PC-9 (cell line): ENCODE data around the gene STUB1. TPM values are rescaled to one million over a fixed set of nuclear protein-coding genes. Genes with fewer than 3 reads are reported as not detected.

ENCODE experiments used
- BruUV-seq: library from RNA; stranded (reverse); fragments of 400-500 nt; replicated peaks from 2 replicates; lab custom pipeline; 2021; lab: Mats Ljungman, UMichigan
- CTCF ChIA-PET: fragments of 300-600 bp; sonication (Branson Sonifier 250); formaldehyde crosslinking; loops from one replicate; lab custom pipeline; 2022; ENCODE audit warnings: antibody characterized with exemption; lab: Charles Lee
- POLR2A ChIA-PET: fragments of 300-600 bp; sonication (Branson Sonifier 250); formaldehyde crosslinking; loops from one replicate; lab custom pipeline; 2022; ENCODE audit warnings: antibody characterized with exemption; ENCODE audit not compliant: unreplicated experiment; lab: Charles Lee
- DNase-seq, 2 experiments: peaks; one replicate each; pipeline versions ENCODE4 v3.0.0 to v3.0.0-alpha.2; 2015 to 2022; ENCODE audit warnings: mixed read lengths in 1 of 2
- H2AFZ ChIP-seq: fragments of 200-600 bp; sonication (generic); 2 replicates; pipeline ENCODE4 v1.8.1; 2017; ENCODE audit warnings: antibody characterized with exemption
- H3F3A ChIP-seq: fragments of 200-600 bp; sonication (generic); 2 replicates; pipeline ENCODE4 v1.8.1; 2017; ENCODE audit warnings: antibody characterized with exemption, mild to moderate bottlenecking, low read depth; ENCODE audit not compliant: insufficient read depth
- H3K27ac ChIP-seq: fragments of 200-600 bp; sonication (generic); 2 replicates; pipeline ENCODE4 v1.6.1; 2016; ENCODE audit warnings: mixed run types
- H3K27me3 ChIP-seq: fragments of 200-600 bp; sonication (generic); 2 replicates; pipeline ENCODE4 v1.6.1; 2016; ENCODE audit warnings: low read depth, mixed run types; ENCODE audit not compliant: insufficient read depth
- H3K36me3 ChIP-seq: fragments of 200-600 bp; sonication (generic); 2 replicates; pipeline ENCODE4 v1.6.1; 2016; ENCODE audit warnings: low read depth, mixed run types
- H3K4me1 ChIP-seq: fragments of 200-600 bp; sonication (generic); replicated peaks from 2 replicates; pipeline ENCODE4 v1.6.1; 2016; ENCODE audit warnings: mixed run types; ENCODE audit not compliant: insufficient read depth
- H3K4me2 ChIP-seq: fragments of 200-600 bp; sonication (generic); 2 replicates; pipeline ENCODE4 v1.6.1; 2017; ENCODE audit warnings: mixed run types
- H3K4me3 ChIP-seq: fragments of 200-600 bp; sonication (generic); 2 replicates; pipeline ENCODE4 v1.6.1; 2016; ENCODE audit warnings: mixed run types
- H3K79me2 ChIP-seq: fragments of 200-600 bp; sonication (generic); 2 replicates; pipeline ENCODE4 v1.6.1; 2017; ENCODE audit warnings: low read depth, mixed run types
- H3K9me2 ChIP-seq: fragments of 200-600 bp; sonication (generic); 2 replicates; pipeline ENCODE4 v1.8.1; 2017; ENCODE audit warnings: mild to moderate bottlenecking; ENCODE audit not compliant: insufficient read depth
- H3K9me3 ChIP-seq: fragments of 200-600 bp; sonication (generic); 2 replicates; pipeline ENCODE4 v1.8.1; 2016; ENCODE audit warnings: low read depth; ENCODE audit not compliant: insufficient read depth
- H4K20me1 ChIP-seq: fragments of 200-600 bp; sonication (generic); 2 replicates; pipeline ENCODE4 v1.8.1; 2017; ENCODE audit not compliant: insufficient read depth
- EZH2 ChIP-seq: fragments of 200-600 bp; sonication (generic); IDR thresholded peaks from 2 replicates; pipeline ENCODE4 v1.8.0; 2017; ENCODE audit warnings: antibody characterized with exemption, low read depth
- intact Hi-C: fragments of 100-400 bp; cut with micrococcal nuclease; formaldehyde crosslinking; loops from one replicate; pipeline ENCODE4 v1.10.0; 2022; ENCODE audit not compliant: unreplicated experiment
- total RNA-seq: library from RNA; stranded (reverse); gene quantifications from 2 replicates; pipeline ENCODE4 v1.2.3, GENCODE V29; 2021
- TF ChIP-seq, protein P1 (sequence below): fragments of 200-600 bp; sonication (generic); conservative IDR thresholded peaks from 2 replicates; pipeline ENCODE4 v1.6.1; 2017; ENCODE audit warnings: mixed run types, antibody characterized with exemption, mild to moderate bottlenecking, moderate library complexity

The STUB1 gene
- total RNA-seq, 1 experiment from 2014 or later = 174 TPM

DNA sequence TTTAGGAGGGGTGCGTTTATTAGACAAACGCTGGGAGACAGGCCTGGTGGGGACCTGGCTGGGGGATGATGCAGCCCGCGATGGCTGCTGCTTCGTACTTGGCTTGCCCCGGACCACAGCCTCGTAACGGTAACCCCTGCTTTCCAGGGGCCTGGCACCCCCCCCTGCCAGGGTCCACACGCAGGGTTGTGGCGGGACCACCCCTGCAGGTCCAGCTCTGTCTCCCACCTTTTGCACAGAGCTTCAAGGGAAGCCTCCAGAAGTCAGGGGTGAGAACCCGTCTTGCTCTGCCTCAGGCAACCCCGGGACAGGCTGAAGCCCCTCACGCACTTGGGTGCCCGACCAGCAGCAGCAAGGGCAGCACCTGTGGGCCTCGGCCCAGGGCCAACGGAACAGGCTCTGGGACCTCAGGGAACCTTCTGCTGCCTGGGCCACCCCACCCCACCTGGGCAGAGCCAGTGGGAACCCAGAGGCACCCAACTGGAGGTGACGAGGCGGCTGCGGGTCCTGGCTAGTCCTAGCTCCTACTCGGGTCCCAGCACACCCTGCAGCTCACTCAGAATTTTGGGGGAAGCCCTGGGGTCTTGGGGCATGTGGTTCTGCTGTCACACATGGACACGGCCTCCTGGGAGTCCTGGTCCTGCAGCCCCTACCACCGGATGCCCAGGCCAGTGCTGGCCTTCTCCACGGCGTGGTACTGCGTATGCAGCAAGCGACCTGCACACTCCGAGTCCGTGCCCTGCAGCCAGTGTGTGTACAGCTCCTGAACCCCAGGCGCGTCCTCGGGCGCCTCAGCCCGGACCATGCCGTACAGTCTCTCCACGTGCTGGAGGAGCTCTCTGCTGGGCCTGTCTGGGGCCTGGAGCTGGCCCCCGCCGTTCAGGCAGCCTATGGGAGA, 49.8 kb downstream of the STUB1 start:
- CTCF ChIA-PET = no interaction called here
- H3F3A ChIP-seq = peaks cover 24% of the 10 kb centered on the region
- intact Hi-C loops = no loop called here
- DNase-seq = peak in 1 of 2 experiments; percentile 19
- H3K36me3 ChIP-seq = no peaks in the 10 kb centered on the region
- no peak overlapping the region for H3K4me3 ChIP-seq
- POLR2A ChIA-PET = no interaction called here
- no peak overlapping the region for H3K27ac ChIP-seq
- H3K27me3 ChIP-seq = no peaks in the 10 kb centered on the region
- no peaks in the 10 kb centered on the region for H3K4me1 ChIP-seq
- H4K20me1 ChIP-seq = peaks cover 4% of the 10 kb centered on the region; the same call in 1 of the 2 replicates
- TF ChIP-seq, protein P1, sequence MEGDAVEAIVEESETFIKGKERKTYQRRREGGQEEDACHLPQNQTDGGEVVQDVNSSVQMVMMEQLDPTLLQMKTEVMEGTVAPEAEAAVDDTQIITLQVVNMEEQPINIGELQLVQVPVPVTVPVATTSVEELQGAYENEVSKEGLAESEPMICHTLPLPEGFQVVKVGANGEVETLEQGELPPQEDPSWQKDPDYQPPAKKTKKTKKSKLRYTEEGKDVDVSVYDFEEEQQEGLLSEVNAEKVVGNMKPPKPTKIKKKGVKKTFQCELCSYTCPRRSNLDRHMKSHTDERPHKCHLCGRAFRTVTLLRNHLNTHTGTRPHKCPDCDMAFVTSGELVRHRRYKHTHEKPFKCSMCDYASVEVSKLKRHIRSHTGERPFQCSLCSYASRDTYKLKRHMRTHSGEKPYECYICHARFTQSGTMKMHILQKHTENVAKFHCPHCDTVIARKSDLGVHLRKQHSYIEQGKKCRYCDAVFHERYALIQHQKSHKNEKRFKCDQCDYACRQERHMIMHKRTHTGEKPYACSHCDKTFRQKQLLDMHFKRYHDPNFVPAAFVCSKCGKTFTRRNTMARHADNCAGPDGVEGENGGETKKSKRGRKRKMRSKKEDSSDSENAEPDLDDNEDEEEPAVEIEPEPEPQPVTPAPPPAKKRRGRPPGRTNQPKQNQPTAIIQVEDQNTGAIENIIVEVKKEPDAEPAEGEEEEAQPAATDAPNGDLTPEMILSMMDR = no peak
- no peak for TF ChIP-seq EZH2
- H3K9me2 ChIP-seq = no peaks in the 10 kb centered on the region
- no TSS peak for BruUV-seq
- H2AFZ ChIP-seq = no peak overlapping the region
- H3K4me2 ChIP-seq = no peak overlapping the region
- no peaks in the 10 kb centered on the region for H3K79me2 ChIP-seq
- H3K9me3 ChIP-seq = no peaks in the 10 kb centered on the region

DNA sequence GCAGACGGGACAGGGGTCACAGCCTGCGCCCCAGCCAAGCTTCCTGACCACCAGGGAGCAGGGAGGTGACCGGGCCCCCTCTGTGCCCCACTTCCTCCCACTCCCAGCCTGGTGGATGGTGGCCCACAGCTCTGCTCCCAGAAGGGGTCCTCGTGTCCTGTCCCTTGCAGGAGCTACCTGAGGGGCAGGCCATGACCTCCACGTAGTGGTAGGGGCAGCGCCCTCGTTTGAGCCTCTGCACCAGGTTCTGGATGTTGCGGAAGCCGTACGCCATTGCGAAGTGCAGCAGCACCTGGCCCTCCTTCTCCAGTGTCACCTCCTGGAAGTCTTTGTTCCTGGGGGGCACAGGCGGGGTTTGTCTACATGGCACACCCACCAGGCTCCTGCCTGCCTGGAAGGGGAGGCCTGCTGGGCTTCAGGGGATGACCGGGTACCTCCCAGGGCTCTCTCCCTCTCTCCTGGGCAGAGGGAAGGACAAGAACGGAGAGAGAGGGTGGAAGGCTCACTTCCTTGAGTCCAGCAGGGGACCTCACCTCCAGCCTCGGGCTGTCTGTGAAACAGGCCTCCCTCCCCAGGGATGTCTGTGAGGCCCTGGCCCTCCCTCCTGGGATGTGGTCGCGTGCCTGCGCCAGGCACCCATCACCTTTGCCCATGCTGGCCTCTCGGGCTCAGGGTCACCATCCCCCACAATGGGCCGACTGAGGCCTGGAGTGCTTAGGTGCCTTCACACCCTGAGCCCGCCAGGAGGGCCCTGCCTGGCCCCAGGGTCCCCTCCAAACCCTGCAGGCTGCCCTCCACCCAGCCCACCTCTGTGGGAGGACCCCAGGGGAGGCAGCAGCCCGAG, 50.7 kb downstream of the STUB1 start:
- intact Hi-C loops = no loop called here
- Histone ChIP-seq H3K4me1 (no peaks in the 10 kb centered on the region), H3K4me3 (no peak overlapping the region), H3K79me2 (no peaks in the 10 kb centered on the region), H4K20me1 (peaks cover 4% of the 10 kb centered on the region; the same call in 1 of the 2 replicates), H3K9me2 (no peaks in the 10 kb centered on the region), H3K9me3 (no peaks in the 10 kb centered on the region), H3K4me2 (no peak overlapping the region), H3F3A (peaks cover 15% of the 10 kb centered on the region), H3K27me3 (no peaks in the 10 kb centered on the region), H3K36me3 (no peaks in the 10 kb centered on the region), H2AFZ (no peak overlapping the region), H3K27ac (no peak overlapping the region)
- ChIA-PET CTCF (no interaction called here), POLR2A (no interaction called here)
- peak in 1 of 2 experiments; percentile 30 for DNase-seq
- no peak for TF ChIP-seq EZH2
- TF ChIP-seq, protein P1 = no peak
- no TSS peak for BruUV-seq

DNA sequence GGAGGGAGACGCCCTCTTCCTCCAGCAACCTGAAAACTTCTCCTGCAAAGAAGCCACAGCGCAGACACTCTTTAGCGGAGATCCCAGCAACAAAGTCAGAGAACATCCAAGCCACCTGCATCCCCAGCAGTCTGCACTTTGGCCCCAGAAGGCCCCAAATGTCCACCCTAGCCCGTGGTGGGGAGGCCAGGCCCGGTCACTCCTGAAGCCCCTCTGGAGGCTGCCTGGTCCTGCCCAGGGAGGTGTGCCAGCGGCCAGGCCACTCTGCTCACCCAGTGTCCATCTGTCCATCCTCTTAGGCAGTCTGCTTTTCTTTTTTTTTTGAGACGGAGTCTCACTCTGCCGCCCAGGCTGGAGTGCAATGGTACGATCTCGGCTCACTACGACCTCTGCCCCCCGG, 52.1 kb downstream of the STUB1 start:
- peak in 1 of 2 experiments; percentile 10 for DNase-seq
- Histone ChIP-seq H2AFZ (no peak overlapping the region), H3K27me3 (no peaks in the 10 kb centered on the region), H3K4me2 (no peak overlapping the region), H3F3A (peaks cover 7% of the 10 kb centered on the region; the same call in 1 of the 2 replicates), H3K27ac (no peak overlapping the region), H3K4me1 (no peaks in the 10 kb centered on the region), H3K4me3 (no peak overlapping the region), H3K36me3 (no peaks in the 10 kb centered on the region), H3K79me2 (no peaks in the 10 kb centered on the region), H3K9me2 (no peaks in the 10 kb centered on the region), H4K20me1 (no peaks in the 10 kb centered on the region), H3K9me3 (no peaks in the 10 kb centered on the region)
- BruUV-seq = no TSS peak
- intact Hi-C loops = no loop called here
- TF ChIP-seq, protein P1 = no peak
- no peak for TF ChIP-seq EZH2
- ChIA-PET CTCF (interaction anchor here (0.7 kb wide), 1 partner anchor 256 kb away, joined by 4 read pairs; no protein-coding TSS in a partner anchor), POLR2A (interaction anchor here (0.6 kb wide), 1 partner anchor 28 kb away, joined by 3 read pairs; no protein-coding TSS in a partner anchor)
